ENCODE results near the gene TEX13C. TPM values are rescaled to one million over a fixed set of nuclear protein-coding genes. Genes with fewer than 3 reads are reported as not detected.

TEX13C gene
- total RNA-seq, 2 donors from 2014 or later: not detected

DNA sequence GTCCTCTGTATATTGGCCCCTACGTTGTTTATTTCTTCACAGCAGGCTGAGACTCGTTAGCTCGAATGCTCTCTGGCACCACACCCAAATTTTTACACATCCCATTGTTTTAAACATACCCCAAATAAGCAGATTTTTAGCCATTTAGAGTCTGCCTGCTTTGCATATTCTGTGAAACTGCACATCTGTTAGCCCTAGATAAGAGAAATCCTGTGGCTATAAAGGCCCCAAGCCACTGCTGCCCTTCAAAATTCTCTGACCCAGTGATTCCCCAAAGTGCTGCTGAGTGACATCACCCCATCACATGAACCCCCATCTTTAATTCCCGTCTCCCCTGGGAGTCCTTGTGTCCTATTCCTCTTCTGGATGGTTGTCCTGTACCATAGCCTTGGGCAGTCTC lies 20.8 kb downstream of the TEX13C start:
- H3K27me3 ChIP-seq: no peaks in the 10 kb centered on the region
- no peaks in the 10 kb centered on the region for H3K4me1 ChIP-seq
- no peak for TF ChIP-seq CTCF (IDR thresholded peaks at IDR 0.05)
- no peak overlapping the region for H3K4me3 ChIP-seq
- no peak for DNase-seq (ENCODE audit: low spot score)
- no peaks in the 10 kb centered on the region for H3K9me3 ChIP-seq
- H3K36me3 ChIP-seq: no peaks in the 10 kb centered on the region
- no peak overlapping the region for H3K27ac ChIP-seq

DNA sequence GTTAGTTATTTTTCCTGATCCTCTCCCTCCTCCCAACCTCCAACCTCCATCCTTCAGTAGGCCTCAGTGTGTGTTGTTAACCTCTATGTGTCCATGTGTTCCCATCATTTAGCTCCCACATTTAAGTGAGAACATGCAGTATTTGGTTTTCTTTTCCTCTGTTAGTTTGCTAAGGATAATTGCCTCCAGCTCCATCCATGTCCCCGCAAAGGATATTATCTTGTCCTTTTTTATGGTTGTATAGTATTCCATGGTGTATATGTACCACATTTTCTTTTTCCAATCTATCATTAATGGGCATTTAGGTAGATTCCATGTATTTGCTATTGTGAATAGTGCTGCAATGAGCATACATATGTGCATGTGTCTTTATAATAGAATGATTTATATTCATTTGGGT lies 54.5 kb downstream of the TEX13C start:
- no peak for TF ChIP-seq CTCF (IDR thresholded peaks at IDR 0.05)

More for the DNA sequence above, 54.5 kb downstream of the TEX13C start:
- Histone ChIP-seq H3K4me1 (no peaks in the 10 kb centered on the region), H3K27ac (no peak overlapping the region), H3K9me3 (no peaks in the 10 kb centered on the region), H3K27me3 (no peaks in the 10 kb centered on the region), H3K4me3 (no peak overlapping the region), H3K36me3 (no peaks in the 10 kb centered on the region)
- no peak for DNase-seq (ENCODE audit: low spot score)
